OCI-LY3 (cell line): ENCODE data around the gene PLCB1.

Experiments
- EZH2phosphoT487 ChIP-seq: fragments of 200-600 bp; shearing (Covaris generic); IDR thresholded peaks from 2 replicates; pipeline ENCODE4 v1.6.1; 2018; ENCODE audit warnings: antibody characterized with exemption, mixed run types, low read depth
- TF ChIP-seq, protein P1 (sequence below): fragments of 200-600, 300-600 bp; sonication (generic); IDR thresholded peaks from 2 replicates; pipeline ENCODE4 v1.5.1; 2014; ENCODE audit warnings: antibody characterized with exemption, low read length, low read depth

DNA sequence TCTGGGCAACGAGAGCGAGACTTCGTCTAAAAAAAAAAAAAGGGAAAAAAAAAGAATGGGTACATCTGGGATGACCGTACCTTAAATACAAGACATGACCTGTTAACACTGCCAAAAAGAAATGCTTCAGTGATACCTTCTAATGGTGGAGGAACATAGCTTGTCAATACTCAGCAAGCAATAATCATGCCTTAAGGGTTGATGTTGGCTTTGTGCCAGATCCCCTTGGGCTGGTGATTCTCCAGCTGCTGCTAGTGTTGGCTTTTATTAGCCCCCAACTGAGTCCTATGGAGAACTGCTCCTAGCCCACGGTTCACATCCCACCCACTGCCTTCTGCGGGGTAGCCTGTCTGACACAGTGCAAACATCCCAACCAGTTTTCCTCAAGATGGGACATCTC lies 134.9 kb downstream of the PLCB1 start:
- TF ChIP-seq, protein P1, sequence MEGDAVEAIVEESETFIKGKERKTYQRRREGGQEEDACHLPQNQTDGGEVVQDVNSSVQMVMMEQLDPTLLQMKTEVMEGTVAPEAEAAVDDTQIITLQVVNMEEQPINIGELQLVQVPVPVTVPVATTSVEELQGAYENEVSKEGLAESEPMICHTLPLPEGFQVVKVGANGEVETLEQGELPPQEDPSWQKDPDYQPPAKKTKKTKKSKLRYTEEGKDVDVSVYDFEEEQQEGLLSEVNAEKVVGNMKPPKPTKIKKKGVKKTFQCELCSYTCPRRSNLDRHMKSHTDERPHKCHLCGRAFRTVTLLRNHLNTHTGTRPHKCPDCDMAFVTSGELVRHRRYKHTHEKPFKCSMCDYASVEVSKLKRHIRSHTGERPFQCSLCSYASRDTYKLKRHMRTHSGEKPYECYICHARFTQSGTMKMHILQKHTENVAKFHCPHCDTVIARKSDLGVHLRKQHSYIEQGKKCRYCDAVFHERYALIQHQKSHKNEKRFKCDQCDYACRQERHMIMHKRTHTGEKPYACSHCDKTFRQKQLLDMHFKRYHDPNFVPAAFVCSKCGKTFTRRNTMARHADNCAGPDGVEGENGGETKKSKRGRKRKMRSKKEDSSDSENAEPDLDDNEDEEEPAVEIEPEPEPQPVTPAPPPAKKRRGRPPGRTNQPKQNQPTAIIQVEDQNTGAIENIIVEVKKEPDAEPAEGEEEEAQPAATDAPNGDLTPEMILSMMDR = no peak
- no peak for TF ChIP-seq EZH2phosphoT487
